IMR-90 (cell line): ENCODE data around the gene TSPAN31. TPM values are rescaled to one million over a fixed set of nuclear protein-coding genes. Genes with fewer than 3 reads are reported as not detected.

ENCODE experiments used
- ATAC-seq: fragments of 200-7000 bp; cut with Tn5 transposase; 2 replicates; pipeline ENCODE4 v1.9.1; 2020; ENCODE audit warnings: low read depth, mild to moderate bottlenecking, moderate library complexity
- BruUV-seq: library from RNA; stranded (reverse); fragments of 400-500 nt; replicated peaks from 2 replicates; lab custom pipeline; 2021; lab: Mats Ljungman, UMichigan
- CTCF ChIA-PET: fragments of 300-600 bp; formaldehyde crosslinking; extraction: SDS; loops from one replicate; lab custom pipeline; 2021; ENCODE audit warnings: antibody characterized with exemption; lab: Yijun Ruan, JAX
- POLR2A ChIA-PET: fragments of 300-600 bp; sonication (Branson Sonifier 250); formaldehyde crosslinking; loops from one replicate; lab custom pipeline; 2022; ENCODE audit warnings: antibody characterized with exemption; ENCODE audit not compliant: unreplicated experiment; lab: Charles Lee
- DNase-seq: peaks from one replicate; pipeline ENCODE4 v3.0.0; 2013
- H2AFZ ChIP-seq: replicated peaks from 2 replicates; pipeline ENCODE3; 2013; ENCODE audit warnings: low read length, mild to moderate bottlenecking; ENCODE audit not compliant: poor library complexity
- H2AK5ac ChIP-seq: 2 replicates; pipeline ENCODE4 v1.6.1; 2013; ENCODE audit warnings: low read depth, low read length, inconsistent platforms
- H2AK9ac ChIP-seq: replicated peaks from 2 replicates; pipeline ENCODE3; 2013; ENCODE audit warnings: mild to moderate bottlenecking, low read depth, low read length, moderate library complexity; ENCODE audit not compliant: poor library complexity
- H2BK120ac ChIP-seq: 2 replicates; pipeline ENCODE4 v1.6.1; 2013; ENCODE audit warnings: low read depth, low read length, inconsistent platforms
- H2BK15ac ChIP-seq: 3 replicates; pipeline ENCODE4 v1.6.1; 2013; ENCODE audit warnings: low read depth, low read length, inconsistent platforms
- H2BK20ac ChIP-seq: 2 replicates; pipeline ENCODE4 v1.6.1; 2013; ENCODE audit warnings: low read depth, mild to moderate bottlenecking, inconsistent platforms, low read length, moderate library complexity
- H2BK5ac ChIP-seq: 2 replicates; pipeline ENCODE4 v1.6.1; 2013; ENCODE audit warnings: mild to moderate bottlenecking, low read depth, low read length, inconsistent platforms; ENCODE audit not compliant: poor library complexity, severe bottlenecking
- H3K14ac ChIP-seq: replicated peaks from 2 replicates; pipeline ENCODE4 v1.6.1; 2013; ENCODE audit warnings: low read depth, low read length, inconsistent platforms
- H3K18ac ChIP-seq: 2 replicates; pipeline ENCODE4 v1.6.1; 2013; ENCODE audit warnings: low read depth, low read length, control low read depth
- H3K23ac ChIP-seq: 2 replicates; pipeline ENCODE4 v1.6.1; 2013; ENCODE audit warnings: low read depth, low read length, inconsistent platforms
- H3K27ac ChIP-seq: 2 replicates; pipeline ENCODE4 v1.5.1; 2013; ENCODE audit warnings: mild to moderate bottlenecking, control low read depth, low read length; ENCODE audit not compliant: insufficient read depth
- H3K27me3 ChIP-seq: 2 replicates; pipeline ENCODE4 v1.6.1; 2013; ENCODE audit warnings: low read length; ENCODE audit not compliant: control insufficient read depth, insufficient read depth
- H3K36me3 ChIP-seq: 2 replicates; pipeline ENCODE4 v1.6.1; 2013; ENCODE audit warnings: low read length, mixed read lengths; ENCODE audit not compliant: control insufficient read depth, insufficient read depth
- H3K4ac ChIP-seq: 2 replicates; pipeline ENCODE4 v1.6.1; 2013; ENCODE audit warnings: low read depth, low read length, inconsistent platforms
- H3K4me1 ChIP-seq: 2 replicates; pipeline ENCODE4 v1.6.1; 2013; ENCODE audit warnings: low read length, mixed read lengths; ENCODE audit not compliant: control insufficient read depth, insufficient read depth
- H3K4me2 ChIP-seq: 2 replicates; pipeline ENCODE4 v1.6.1; 2013; ENCODE audit warnings: low read depth, mild to moderate bottlenecking, control low read depth, low read length, moderate library complexity
- H3K4me3 ChIP-seq: 2 replicates; pipeline ENCODE4 v1.5.1; 2013; ENCODE audit warnings: low read depth, mild to moderate bottlenecking, control low read depth, low read length, moderate library complexity; ENCODE audit not compliant: insufficient read depth
- H3K56ac ChIP-seq: 2 replicates; pipeline ENCODE4 v1.6.1; 2013; ENCODE audit warnings: low read length, inconsistent platforms; ENCODE audit not compliant: insufficient read depth; ENCODE audit errors: extremely low read depth
- H3K79me1 ChIP-seq, 2 experiments: 2 replicates each; pipeline ENCODE4 v1.6.1; 2013; ENCODE audit warnings: low read length in 2 of 2, inconsistent platforms in 1 of 2, low read depth in 1 of 2
- H3K9ac ChIP-seq: 2 replicates; pipeline ENCODE4 v1.6.1; 2013; ENCODE audit warnings: low read depth, low read length, control low read depth
- H3K9me1 ChIP-seq: 2 replicates; pipeline ENCODE4 v1.6.1; 2013; ENCODE audit warnings: low read length, inconsistent platforms; ENCODE audit not compliant: insufficient read depth
- H3K9me3 ChIP-seq: 2 replicates; pipeline ENCODE4 v1.6.1; 2013; ENCODE audit warnings: low read length; ENCODE audit not compliant: control insufficient read depth, insufficient read depth
- H4K20me1 ChIP-seq: 2 replicates; pipeline ENCODE4 v1.6.1; 2013; ENCODE audit warnings: low read length, inconsistent platforms; ENCODE audit not compliant: insufficient read depth
- H4K5ac ChIP-seq: 2 replicates; pipeline ENCODE4 v1.6.1; 2013; ENCODE audit warnings: mild to moderate bottlenecking, low read depth, low read length, control low read depth
- H4K8ac ChIP-seq, 2 experiments: 2 replicates each; pipeline ENCODE4 v1.6.1; 2013; ENCODE audit warnings: low read depth in 2 of 2, low read length in 2 of 2, control low read depth in 1 of 2, inconsistent platforms in 1 of 2
- H4K91ac ChIP-seq: 2 replicates; pipeline ENCODE4 v1.6.1; 2013; ENCODE audit warnings: low read depth, low read length, inconsistent platforms; ENCODE audit not compliant: insufficient read depth
- CHD1 ChIP-seq: IDR thresholded peaks from 2 replicates; pipeline ENCODE4 v1.6.1; 2012; ENCODE audit warnings: low read depth, low read length, improper control_type of control experiment
- CTCF ChIP-seq: conservative IDR thresholded peaks from 2 replicates; pipeline ENCODE4 v1.5.1; 2012; ENCODE audit warnings: mild to moderate bottlenecking, low read depth, low read length, improper control_type of control experiment
- MAFK ChIP-seq: IDR thresholded peaks from 2 replicates; pipeline ENCODE4 v1.6.1; 2012; ENCODE audit warnings: low read depth, low read length, improper control_type of control experiment
- MAZ ChIP-seq: IDR thresholded peaks from 2 replicates; pipeline ENCODE4 v1.6.1; 2012; ENCODE audit warnings: low read depth, mild to moderate bottlenecking, low read length, improper control_type of control experiment, moderate library complexity, borderline replicate concordance
- MXI1 ChIP-seq: IDR thresholded peaks from 2 replicates; pipeline ENCODE4 v1.6.1; 2012; ENCODE audit warnings: low read depth, mild to moderate bottlenecking, low read length, moderate library complexity, borderline replicate concordance
- NFE2L2 ChIP-seq: fragments of 150-350 bp; IDR thresholded peaks from 2 replicates; pipeline ENCODE4 v1.6.1; 2016; ENCODE audit warnings: low read depth, mild to moderate bottlenecking, low read length
- RAD21 ChIP-seq: IDR thresholded peaks from 2 replicates; pipeline ENCODE4 v1.6.1; 2012; ENCODE audit warnings: low read length, improper control_type of control experiment
- USF2 ChIP-seq: fragments of 150-350 bp; IDR thresholded peaks from 2 replicates; pipeline ENCODE4 v1.6.1; 2017; ENCODE audit warnings: mild to moderate bottlenecking, antibody characterized with exemption, low read length, low read depth
- WGBS, 2 experiments: methylation state at CpG; one replicate each; pipeline versions ENCODE4 v1.1.5 to v1.1.7; 2013; ENCODE audit warnings: missing lambda C conversion rate in 2 of 2; ENCODE audit not compliant: insufficient read length in 1 of 2; ENCODE audit errors: extremely low coverage in 2 of 2; 5-methylcytosine and 5-hydroxymethylcytosine counted together
- dilution Hi-C: fragments of 300-500 bp; cut with HindIII; formaldehyde crosslinking; loops from one replicate; pipeline ENCODE4 v1.14.3; 2018; ENCODE audit warnings: low sequenced_read_pairs; ENCODE audit not compliant: unreplicated experiment
- in situ Hi-C: fragments of 300-500 bp; cut with MboI; formaldehyde crosslinking; loops from 3 replicates; pipeline ENCODE4 v1.14.3; 2019; ENCODE audit warnings: low sequenced_read_pairs, inconsistent platforms, mixed read lengths
- intact Hi-C: fragments of 100-400 bp; cut with micrococcal nuclease; formaldehyde crosslinking; loops from 2 replicates; pipeline ENCODE4 v1.10.0; 2022
- polyA plus RNA-seq, 3 experiments: library from polyadenylated mRNA; depleted of rRNA; stranded (reverse); fragments of >200 nt; gene quantifications; 2 replicates each; pipeline ENCODE4 v1.2.3, GENCODE V29; 2012; ENCODE audit warnings: low replicate concordance in 1 of 3
- total RNA-seq: library from RNA; depleted of rRNA; stranded (reverse); fragments of >200 nt; gene quantifications from 2 replicates; pipeline ENCODE4 v1.2.3, GENCODE V29; 2012

The TSPAN31 gene
- total and polyA plus RNA-seq, 2 of the 4 experiments (the other 2 are of a cell fraction) = 12.3 to 71.2 TPM

GRCh38 chr12:57765003-57765697, 20.3 kb downstream of the TSPAN31 start:
- Histone ChIP-seq H2AFZ (peak overlapping the region; percentile 82), H2AK5ac (no peak overlapping the region), H4K91ac (no peak overlapping the region), H2AK9ac (peak overlapping the region; percentile 52), H3K79me1 (no peaks in the 10 kb centered on the region), H3K18ac (no peak overlapping the region), H4K8ac (no peak overlapping the region), H3K4ac (no peak overlapping the region; the same call in 1 of the 2 replicates), H4K5ac (no peak overlapping the region), H3K9me3 (peaks cover 2% of the 10 kb centered on the region; the same call in 1 of the 2 replicates), H3K14ac (0 out of 2 replicates have a peak overlapping the region, but pooled peaks have one; percentile 29), H2BK15ac (no peak overlapping the region), H3K56ac (no peak overlapping the region), H2BK120ac (no peak overlapping the region), H3K4me2 (peak overlapping the region; percentile 68), H3K9me1 (0 out of 2 replicates have a peak, but pooled peaks cover 3% of the 10 kb centered on the region), H4K20me1 (no peaks in the 10 kb centered on the region), H3K27me3 (peaks cover 43% of the 10 kb centered on the region), H2BK20ac (no peak overlapping the region), H3K9ac (no peak overlapping the region), H3K4me1 (peaks cover 8% of the 10 kb centered on the region; the same call in 1 of the 2 replicates), H3K4me3 (peak overlapping the region; percentile 35), H3K36me3 (peaks cover 1% of the 10 kb centered on the region; the same call in 1 of the 2 replicates), H3K23ac (peak overlapping the region; percentile 35), H3K27ac (no peak overlapping the region), H2BK5ac (no peak overlapping the region)
- DNase-seq (peak; percentile 17), ATAC-seq (peak; percentile 74)
- in situ Hi-C loops (no loop called here), intact Hi-C loops (no loop called here), dilution Hi-C loops (no loop called here)
- no TSS peak for BruUV-seq
- 2% methylated on average over 34 of the region's 60 CpGs; no CpG with 5 or more reads in 1 of the 2 experiments for WGBS, 2 experiments
- no peak for TF ChIP-seq MAFK
- no peak for TF ChIP-seq CHD1
- peak; percentile 31 for TF ChIP-seq CTCF
- TF ChIP-seq RAD21 = no peak
- no peak for TF ChIP-seq MAZ
- TF ChIP-seq USF2 = no peak
- no peak for TF ChIP-seq NFE2L2
- no peak for TF ChIP-seq MXI1
- ChIA-PET CTCF (no interaction called here), POLR2A (no interaction called here)
